ENCODE results near the gene SLC27A5. TPM values are rescaled to one million over a fixed set of nuclear protein-coding genes. Genes with fewer than 3 reads are reported as not detected.
"Not testable (repeated sequence)": the region's sequence is repeated elsewhere in the genome, so short reads cannot be mapped to it uniquely, and the experiment has no call there.

The SLC27A5 gene
- total and polyA plus RNA-seq, 5 donors from 2014 or later = 5.5 to 26.7 (median 17.5) TPM

GRCh38 chr19:58539169-58539559 is 27.4 kb upstream of the SLC27A5 start:
- H3K9me3 Mint-ChIP-seq; H3K9me3 ChIP-seq (ENCODE audit: control insufficient read depth in 2 of 2, low read length in 2 of 2); H3K36me3 Mint-ChIP-seq; H3K27me3 ChIP-seq (ENCODE audit: control insufficient read depth, insufficient read depth, low read length); H3K27ac ChIP-seq (ENCODE audit: insufficient read depth, low read length, poor library complexity, severe bottlenecking); H3K36me3 ChIP-seq (ENCODE audit: control insufficient read depth, insufficient read depth, low read length); ATAC-seq (ENCODE audit: low read depth in 2 of 2); DNase-seq; H3K4me3 ChIP-seq (ENCODE audit: low read depth, low read length): not testable (repeated sequence)
- H3K27me3 Mint-ChIP-seq = peaks cover 18% of the 10 kb centered on the region
- H3K27ac Mint-ChIP-seq = peak overlapping the region in 1 of 3 donors; percentile 73
- H3K4me1 Mint-ChIP-seq = peaks cover 0 to 24% (median 7%) of the 10 kb centered on the region in 4 donors
- peak overlapping the region in 3 of 4 donors; percentile 24 to 58 (median 54) for H3K4me3 Mint-ChIP-seq
- H3K4me1 ChIP-seq (ENCODE audit: control insufficient read depth, insufficient read depth, low read length, poor library complexity, severe bottlenecking) = peaks cover 20% of the 10 kb centered on the region

GRCh38 chr19:58538257-58539168 is 26.7 kb upstream of the SLC27A5 start:
- Mint-ChIP-seq H3K27ac (peak overlapping the region in 1 of 3 donors; percentile 69), H3K27me3 (peaks cover 11% of the 10 kb centered on the region), H3K4me3 (peak overlapping the region; percentile 41 to 81 (median 62)), H3K4me1 (peaks cover 0 to 19% (median 1%) of the 10 kb centered on the region in 4 donors), H3K9me3 (no peaks in the 10 kb centered on the region), H3K36me3 (no peaks in the 10 kb centered on the region)
- peak in 2 of 3 donors; percentile 37 to 67 for DNase-seq
- no peaks in the 10 kb centered on the region for H3K36me3 ChIP-seq (ENCODE audit: control insufficient read depth, insufficient read depth, low read length)
- no peaks in the 10 kb centered on the region for H3K9me3 ChIP-seq (ENCODE audit: control insufficient read depth in 2 of 2, low read length in 2 of 2)
- peaks cover 16% of the 10 kb centered on the region for H3K4me1 ChIP-seq (ENCODE audit: control insufficient read depth, insufficient read depth, low read length, poor library complexity, severe bottlenecking)
- H3K27me3 ChIP-seq (ENCODE audit: control insufficient read depth, insufficient read depth, low read length) = peaks cover 2% of the 10 kb centered on the region
- H3K4me3 ChIP-seq (ENCODE audit: low read depth, low read length) = no peak overlapping the region
- peak; percentile 79 to 80 for ATAC-seq (ENCODE audit: low read depth in 2 of 2)
- no peak overlapping the region for H3K27ac ChIP-seq (ENCODE audit: insufficient read depth, low read length, poor library complexity, severe bottlenecking)

- Mint-ChIP-seq H3K27ac (peak overlapping the region in 1 of 3 donors; percentile 85), H3K4me3 (peak overlapping the region in 2 of 4 donors; percentile 10 to 44), H3K9me3 (no peaks in the 10 kb centered on the region), H3K36me3 (no peaks in the 10 kb centered on the region), H3K27me3 (peaks cover 5% of the 10 kb centered on the region), H3K4me1 (peaks cover 0 to 15% (median 0%) of the 10 kb centered on the region in 4 donors)
- H3K27ac ChIP-seq (ENCODE audit: insufficient read depth, low read length, poor library complexity, severe bottlenecking) = no peak overlapping the region
- H3K36me3 ChIP-seq (ENCODE audit: control insufficient read depth, insufficient read depth, low read length) = no peaks in the 10 kb centered on the region
- peaks cover 13% of the 10 kb centered on the region for H3K4me1 ChIP-seq (ENCODE audit: control insufficient read depth, insufficient read depth, low read length, poor library complexity, severe bottlenecking)
- ATAC-seq (ENCODE audit: low read depth in 2 of 2) (no peak), DNase-seq (no peak)
- H3K4me3 ChIP-seq (ENCODE audit: low read depth, low read length) = no peak overlapping the region
- no peaks in the 10 kb centered on the region for H3K9me3 ChIP-seq (ENCODE audit: control insufficient read depth in 2 of 2, low read length in 2 of 2)
- peaks cover 2% of the 10 kb centered on the region for H3K27me3 ChIP-seq (ENCODE audit: control insufficient read depth, insufficient read depth, low read length)
These were observed 25.3 kb upstream of the SLC27A5 start for GRCh38 chr19:58536852-58537798.

GRCh38 chr19:58535857-58536256 is 24.1 kb upstream of the SLC27A5 start:
- H3K4me3 Mint-ChIP-seq = peak overlapping the region in 2 of 4 donors; percentile 13 to 35
- no peaks in the 10 kb centered on the region for H3K9me3 ChIP-seq (ENCODE audit: control insufficient read depth in 2 of 2, low read length in 2 of 2)

GRCh38 chr19:58531034-58531840 is 19.4 kb upstream of the SLC27A5 start:
- Histone ChIP-seq H3K27ac (ENCODE audit: insufficient read depth, low read length, poor library complexity, severe bottlenecking) (no peak overlapping the region), H3K27me3 (ENCODE audit: control insufficient read depth, insufficient read depth, low read length) (no peaks in the 10 kb centered on the region), H3K36me3 (ENCODE audit: control insufficient read depth, insufficient read depth, low read length) (no peaks in the 10 kb centered on the region), H3K4me1 (ENCODE audit: control insufficient read depth, insufficient read depth, low read length, poor library complexity, severe bottlenecking) (no peaks in the 10 kb centered on the region), H3K4me3 (ENCODE audit: low read depth, low read length) (no peak overlapping the region), H3K9me3 (ENCODE audit: control insufficient read depth in 2 of 2, low read length in 2 of 2) (no peaks in the 10 kb centered on the region)
- Mint-ChIP-seq H3K36me3 (no peaks in the 10 kb centered on the region), H3K4me1 (no peaks in the 10 kb centered on the region), H3K27me3 (peaks cover 9% of the 10 kb centered on the region), H3K9me3 (no peaks in the 10 kb centered on the region), H3K27ac (no peak overlapping the region), H3K4me3 (no peak overlapping the region)
- DNase-seq (no peak), ATAC-seq (ENCODE audit: low read depth in 2 of 2) (no peak)

More at GRCh38 chr19:58535857-58536256, 24.1 kb upstream of the SLC27A5 start:
- Mint-ChIP-seq H3K36me3 (no peaks in the 10 kb centered on the region), H3K4me1 (peaks cover 0 to 15% (median 0%) of the 10 kb centered on the region in 4 donors), H3K27ac (no peak overlapping the region), H3K9me3 (no peaks in the 10 kb centered on the region), H3K27me3 (peaks cover 9% of the 10 kb centered on the region)
- H3K36me3 ChIP-seq (ENCODE audit: control insufficient read depth, insufficient read depth, low read length) = no peaks in the 10 kb centered on the region
- ATAC-seq (ENCODE audit: low read depth in 2 of 2) = no peak
- H3K4me3 ChIP-seq (ENCODE audit: low read depth, low read length) = no peak overlapping the region
- peaks cover 13% of the 10 kb centered on the region for H3K4me1 ChIP-seq (ENCODE audit: control insufficient read depth, insufficient read depth, low read length, poor library complexity, severe bottlenecking)
- H3K27ac ChIP-seq (ENCODE audit: insufficient read depth, low read length, poor library complexity, severe bottlenecking) = no peak overlapping the region
- peaks cover 2% of the 10 kb centered on the region for H3K27me3 ChIP-seq (ENCODE audit: control insufficient read depth, insufficient read depth, low read length)
- DNase-seq = no peak

- Mint-ChIP-seq H3K4me1 (no peaks in the 10 kb centered on the region), H3K9me3 (peaks cover 0 to 2% (median 0%) of the 10 kb centered on the region in 7 donors), H3K27ac (no peak overlapping the region), H3K36me3 (no peaks in the 10 kb centered on the region), H3K27me3 (peaks cover 4% of the 10 kb centered on the region), H3K4me3 (no peak overlapping the region)
- Histone ChIP-seq H3K4me1 (ENCODE audit: control insufficient read depth, insufficient read depth, low read length, poor library complexity, severe bottlenecking) (no peaks in the 10 kb centered on the region), H3K36me3 (ENCODE audit: control insufficient read depth, insufficient read depth, low read length) (no peaks in the 10 kb centered on the region), H3K4me3 (ENCODE audit: low read depth, low read length) (no peak overlapping the region), H3K27ac (ENCODE audit: insufficient read depth, low read length, poor library complexity, severe bottlenecking) (no peak overlapping the region), H3K27me3 (ENCODE audit: control insufficient read depth, insufficient read depth, low read length) (no peaks in the 10 kb centered on the region), H3K9me3 (ENCODE audit: control insufficient read depth in 2 of 2, low read length in 2 of 2) (no peaks in the 10 kb centered on the region)
- DNase-seq (no peak), ATAC-seq (ENCODE audit: low read depth in 2 of 2) (no peak)
These were observed 17.6 kb upstream of the SLC27A5 start for GRCh38 chr19:58529405-58529804.

GRCh38 chr19:58522709-58523108 is 10.9 kb upstream of the SLC27A5 start:
- DNase-seq (no peak), ATAC-seq (ENCODE audit: low read depth in 2 of 2) (no peak)
- H3K4me3 Mint-ChIP-seq = peak overlapping the region in 2 of 4 donors; percentile 19 to 64
- peak overlapping the region in 1 of 3 donors; percentile 13 for H3K27ac Mint-ChIP-seq
- peaks cover 0 to 2% (median 0%) of the 10 kb centered on the region in 7 donors for H3K9me3 Mint-ChIP-seq
- Histone ChIP-seq H3K9me3 (ENCODE audit: control insufficient read depth in 2 of 2, low read length in 2 of 2) (no peaks in the 10 kb centered on the region), H3K36me3 (ENCODE audit: control insufficient read depth, insufficient read depth, low read length) (no peaks in the 10 kb centered on the region), H3K27me3 (ENCODE audit: control insufficient read depth, insufficient read depth, low read length) (no peaks in the 10 kb centered on the region), H3K4me3 (ENCODE audit: low read depth, low read length) (no peak overlapping the region), H3K4me1 (ENCODE audit: control insufficient read depth, insufficient read depth, low read length, poor library complexity, severe bottlenecking) (peaks cover 16% of the 10 kb centered on the region), H3K27ac (ENCODE audit: insufficient read depth, low read length, poor library complexity, severe bottlenecking) (no peak overlapping the region)
- H3K27me3 Mint-ChIP-seq = no peaks in the 10 kb centered on the region
- H3K4me1 Mint-ChIP-seq = peaks cover 7 to 31% (median 20%) of the 10 kb centered on the region in 4 donors
- no peaks in the 10 kb centered on the region for H3K36me3 Mint-ChIP-seq
